DOHH2 (cell line): Measurements from ENCODE around the gene POLR3K.
A peak's percentile ranks its signal among the peaks of the same experiment; 100 is the strongest.
"Not testable (repeated sequence)": the region's sequence is repeated elsewhere in the genome, so short reads cannot be mapped to it uniquely, and the experiment has no call there.

Source experiments
- H3F3A ChIP-seq: fragments of 200-600 bp; sonication (generic), shearing (Covaris generic); 2 replicates; pipeline ENCODE4 v1.6.0; 2016; ENCODE audit warnings: antibody characterized with exemption, mild to moderate bottlenecking; ENCODE audit not compliant: control insufficient read depth, insufficient read depth
- H3K27ac ChIP-seq: fragments of 200-600 bp; sonication (generic); 2 replicates; pipeline ENCODE4 v1.5.1; 2014; ENCODE audit warnings: low read depth, mild to moderate bottlenecking, low read length, moderate library complexity
- H3K27me3 ChIP-seq: fragments of 200-600 bp; sonication (generic); 2 replicates; pipeline ENCODE4 v1.6.1; 2014; ENCODE audit warnings: mild to moderate bottlenecking, low read length, mixed read lengths; ENCODE audit not compliant: control insufficient read depth
- H3K36me3 ChIP-seq: fragments of 200-600 bp; sonication (generic); 2 replicates; pipeline ENCODE4 v1.6.1; 2014; ENCODE audit warnings: mild to moderate bottlenecking, low read length, moderate library complexity, mixed read lengths; ENCODE audit not compliant: control insufficient read depth
- H3K4me1 ChIP-seq: fragments of 200-600 bp; sonication (generic); 2 replicates; pipeline ENCODE4 v1.6.1; 2014; ENCODE audit warnings: mild to moderate bottlenecking, low read length, mixed read lengths; ENCODE audit not compliant: control insufficient read depth
- H3K4me2 ChIP-seq: fragments of 200-600 bp; sonication (generic); 2 replicates; pipeline ENCODE4 v1.6.0; 2014; ENCODE audit warnings: mild to moderate bottlenecking, low read length, moderate library complexity
- H3K4me3 ChIP-seq: fragments of 200-600 bp; sonication (generic); 2 replicates; pipeline ENCODE4 v1.5.1; 2014; ENCODE audit warnings: mild to moderate bottlenecking, low read length, mixed read lengths
- H3K79me2 ChIP-seq: fragments of 200-600 bp; sonication (generic); 2 replicates; pipeline ENCODE4 v1.6.1; 2014; ENCODE audit warnings: mild to moderate bottlenecking, low read length, mixed read lengths; ENCODE audit not compliant: control insufficient read depth
- H3K9me2 ChIP-seq: fragments of 200-600 bp; sonication (generic); replicated peaks from 2 replicates; pipeline ENCODE4 v1.6.1; 2014; ENCODE audit warnings: mild to moderate bottlenecking, low read length, mixed read lengths; ENCODE audit not compliant: control insufficient read depth
- H3K9me3 ChIP-seq: fragments of 200-600 bp; sonication (generic); 2 replicates; pipeline ENCODE4 v1.6.1; 2014; ENCODE audit warnings: antibody characterized with exemption, low read length, mixed read lengths; ENCODE audit not compliant: control insufficient read depth, insufficient read depth
- H4K20me1 ChIP-seq: fragments of 200-600 bp; sonication (generic); 2 replicates; pipeline ENCODE4 v1.6.0; 2014; ENCODE audit warnings: low read depth, mild to moderate bottlenecking, antibody characterized with exemption, low read length, moderate library complexity; ENCODE audit not compliant: control insufficient read depth, insufficient read depth
- EZH2phosphoT487 ChIP-seq: fragments of 200-600 bp; sonication (generic); IDR thresholded peaks from 2 replicates; pipeline ENCODE4 v1.6.1; 2017; ENCODE audit warnings: borderline replicate concordance, mild to moderate bottlenecking, antibody characterized with exemption, low read length, moderate library complexity, mixed read lengths
- TF ChIP-seq, protein P1 (sequence below): fragments of 200-600 bp; sonication (generic); IDR thresholded peaks from one replicate; pipeline ENCODE4 v1.5.1; 2014; ENCODE audit warnings: antibody characterized with exemption, mild to moderate bottlenecking, low read depth, low read length; ENCODE audit not compliant: poor library complexity, severe bottlenecking

POLR3K gene

DNA sequence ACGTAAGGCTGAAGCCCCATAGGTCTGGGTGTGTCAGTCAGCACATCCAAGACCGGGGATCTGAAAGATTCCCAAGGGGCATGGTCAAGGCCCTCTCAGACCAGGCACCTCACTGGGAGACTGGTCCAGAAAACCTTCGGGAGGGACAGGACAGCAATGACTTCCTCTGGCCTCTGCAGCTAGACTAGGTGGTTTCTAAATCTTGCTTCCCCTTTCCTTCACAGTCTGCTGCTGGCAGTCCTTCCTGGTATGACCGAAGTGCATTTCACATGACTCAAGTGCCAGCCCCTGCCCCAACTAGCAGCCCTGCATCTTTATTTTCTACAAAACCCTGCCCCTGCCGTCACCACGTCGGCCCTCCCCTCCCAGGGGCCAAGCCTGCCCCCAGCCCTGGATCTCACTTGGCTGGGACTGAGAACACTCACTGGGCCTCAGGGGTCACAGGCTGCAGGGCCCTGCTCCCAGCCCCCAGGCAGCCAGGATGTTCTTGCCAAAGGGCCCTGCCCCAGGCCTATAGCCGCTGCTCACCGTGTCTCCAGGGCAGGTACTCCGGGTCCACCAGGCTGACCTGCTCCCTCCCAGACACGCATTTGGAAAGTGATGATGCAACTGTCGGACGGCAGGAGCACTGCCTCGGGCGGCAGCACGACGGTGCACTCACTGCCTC lies 18.3 kb downstream of the POLR3K start:
- Histone ChIP-seq H3K4me3 (no peak overlapping the region), H3K4me2 (0 out of 2 replicates have a peak overlapping the region, but pooled peaks have one; percentile 5), H4K20me1 (0 out of 2 replicates have a peak, but pooled peaks cover 5% of the 10 kb centered on the region), H3K4me1 (peaks cover 47% of the 10 kb centered on the region), H3F3A (no peaks in the 10 kb centered on the region), H3K27me3 (no peaks in the 10 kb centered on the region), H3K9me3 (no peaks in the 10 kb centered on the region), H3K79me2 (peaks cover 4% of the 10 kb centered on the region; the same call in 1 of the 2 replicates), H3K9me2 (no peaks in the 10 kb centered on the region), H3K27ac (no peak overlapping the region), H3K36me3 (peaks cover 36% of the 10 kb centered on the region)
- no peak for TF ChIP-seq EZH2phosphoT487
- TF ChIP-seq, protein P1, sequence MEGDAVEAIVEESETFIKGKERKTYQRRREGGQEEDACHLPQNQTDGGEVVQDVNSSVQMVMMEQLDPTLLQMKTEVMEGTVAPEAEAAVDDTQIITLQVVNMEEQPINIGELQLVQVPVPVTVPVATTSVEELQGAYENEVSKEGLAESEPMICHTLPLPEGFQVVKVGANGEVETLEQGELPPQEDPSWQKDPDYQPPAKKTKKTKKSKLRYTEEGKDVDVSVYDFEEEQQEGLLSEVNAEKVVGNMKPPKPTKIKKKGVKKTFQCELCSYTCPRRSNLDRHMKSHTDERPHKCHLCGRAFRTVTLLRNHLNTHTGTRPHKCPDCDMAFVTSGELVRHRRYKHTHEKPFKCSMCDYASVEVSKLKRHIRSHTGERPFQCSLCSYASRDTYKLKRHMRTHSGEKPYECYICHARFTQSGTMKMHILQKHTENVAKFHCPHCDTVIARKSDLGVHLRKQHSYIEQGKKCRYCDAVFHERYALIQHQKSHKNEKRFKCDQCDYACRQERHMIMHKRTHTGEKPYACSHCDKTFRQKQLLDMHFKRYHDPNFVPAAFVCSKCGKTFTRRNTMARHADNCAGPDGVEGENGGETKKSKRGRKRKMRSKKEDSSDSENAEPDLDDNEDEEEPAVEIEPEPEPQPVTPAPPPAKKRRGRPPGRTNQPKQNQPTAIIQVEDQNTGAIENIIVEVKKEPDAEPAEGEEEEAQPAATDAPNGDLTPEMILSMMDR: no peak

DNA sequence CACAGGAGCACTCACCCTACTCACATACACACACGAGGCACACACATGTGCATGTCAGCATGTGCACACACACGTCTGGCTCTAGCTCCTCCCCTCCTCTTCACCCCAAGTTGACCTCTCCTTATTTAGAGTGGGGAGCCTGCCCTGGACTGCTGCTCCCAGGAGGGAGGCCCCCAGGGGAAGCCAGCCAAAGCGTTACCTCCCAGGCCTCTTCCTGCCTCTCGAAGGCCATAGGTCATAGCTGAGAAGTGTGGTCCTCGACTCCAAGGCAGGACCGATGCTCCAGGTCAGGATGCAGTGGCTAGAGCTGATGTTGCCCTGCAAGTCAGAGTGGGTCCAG lies 18.8 kb downstream of the POLR3K start:
- Histone ChIP-seq H3K27me3 (no peaks in the 10 kb centered on the region), H3K27ac (no peak overlapping the region), H3K9me3 (no peaks in the 10 kb centered on the region), H3K9me2 (no peaks in the 10 kb centered on the region), H3K79me2 (peaks cover 4% of the 10 kb centered on the region; the same call in 1 of the 2 replicates), H3K4me2 (0 out of 2 replicates have a peak overlapping the region, but pooled peaks have one; percentile 5), H3F3A (no peaks in the 10 kb centered on the region), H3K36me3 (peaks cover 32% of the 10 kb centered on the region), H4K20me1 (0 out of 2 replicates have a peak, but pooled peaks cover 5% of the 10 kb centered on the region), H3K4me3 (no peak overlapping the region), H3K4me1 (peaks cover 43% of the 10 kb centered on the region)
- TF ChIP-seq, protein P1: no peak
- TF ChIP-seq EZH2phosphoT487: no peak

DNA sequence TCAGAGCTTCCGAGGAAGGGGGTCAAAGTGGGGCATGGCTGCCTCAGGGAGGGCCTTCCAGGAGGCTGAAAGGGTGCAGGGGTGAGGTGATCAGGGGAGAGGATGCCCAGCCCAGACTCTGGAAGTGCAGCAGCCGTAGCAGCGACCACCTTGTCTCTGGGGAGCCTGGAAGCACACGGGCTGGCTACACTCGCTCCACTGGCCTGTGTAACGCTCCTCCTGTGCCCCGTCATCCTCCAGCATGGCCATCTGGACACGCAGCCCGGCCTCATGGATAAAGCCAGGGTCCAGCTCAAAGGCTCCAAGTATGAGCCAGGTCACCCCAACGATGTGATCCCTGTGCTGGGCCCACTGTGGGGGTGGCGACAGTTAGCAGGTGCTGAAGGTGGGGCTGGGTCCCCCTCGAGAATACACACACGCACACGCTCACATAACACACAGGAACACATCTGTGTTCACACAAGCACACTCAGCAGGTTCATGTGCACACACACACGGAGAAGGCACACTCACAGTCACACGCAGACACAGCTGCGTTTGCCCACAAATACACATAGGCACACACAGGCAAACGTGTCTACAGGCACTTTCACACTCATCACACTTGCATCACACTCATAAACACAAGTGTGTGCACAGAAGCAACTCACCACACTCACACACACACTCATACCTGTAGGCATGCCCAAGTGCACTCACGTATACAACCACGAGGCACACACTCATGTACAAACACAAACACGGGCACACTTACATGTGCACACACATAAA lies 19.3 kb downstream of the POLR3K start:
- Histone ChIP-seq H3K27me3 (no peaks in the 10 kb centered on the region), H3K9me3 (no peaks in the 10 kb centered on the region), H4K20me1 (0 out of 2 replicates have a peak, but pooled peaks cover 1% of the 10 kb centered on the region), H3K4me2 (no peak overlapping the region), H3K36me3 (peaks cover 28% of the 10 kb centered on the region), H3K27ac (no peak overlapping the region), H3K9me2 (no peaks in the 10 kb centered on the region), H3F3A (no peaks in the 10 kb centered on the region), H3K79me2 (peaks cover 4% of the 10 kb centered on the region; the same call in 1 of the 2 replicates), H3K4me1 (peaks cover 38% of the 10 kb centered on the region), H3K4me3 (no peak overlapping the region)
- TF ChIP-seq, protein P1: no peak

DNA sequence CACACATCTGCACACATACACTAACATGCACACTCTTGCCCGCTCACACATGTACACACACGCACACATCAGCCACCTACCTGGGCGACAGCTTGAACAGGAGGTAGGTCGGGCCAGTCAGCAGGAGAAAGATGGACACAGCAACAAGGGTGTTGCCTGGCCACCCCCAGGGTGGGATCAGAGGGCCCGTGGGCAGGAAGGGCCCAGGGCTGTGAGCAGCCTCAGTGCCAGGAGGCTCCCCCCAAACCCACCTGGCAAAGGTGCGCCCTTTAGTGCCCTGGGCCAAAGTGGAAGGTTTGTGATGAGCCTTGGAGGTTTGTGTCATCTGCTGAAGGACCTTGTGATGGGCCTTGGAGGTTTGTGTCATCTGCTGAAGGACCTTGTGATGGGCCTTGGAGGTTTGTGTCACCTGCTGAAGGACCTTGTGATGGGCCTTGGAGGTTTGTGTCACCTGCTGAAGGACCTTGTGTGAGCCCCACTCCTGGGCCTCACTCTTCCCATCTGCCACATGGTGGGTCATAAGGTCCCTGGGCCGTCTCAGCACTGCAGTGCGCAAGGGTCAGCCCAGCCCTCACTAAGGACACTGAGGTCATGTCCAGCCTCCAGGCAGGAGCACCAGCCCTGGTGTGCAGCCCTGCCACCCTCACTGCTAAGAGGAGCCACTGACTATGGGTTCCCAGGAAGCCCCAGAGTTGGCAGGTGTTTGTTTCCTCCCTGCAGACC lies 20.1 kb downstream of the POLR3K start:
- H3K27me3 ChIP-seq, H3K79me2 ChIP-seq, H3K4me3 ChIP-seq, H3K27ac ChIP-seq, H3K9me3 ChIP-seq, H3K9me2 ChIP-seq, H4K20me1 ChIP-seq, H3F3A ChIP-seq, H3K4me2 ChIP-seq: not testable (repeated sequence)
- peaks cover 20% of the 10 kb centered on the region for H3K36me3 ChIP-seq
- peaks cover 31% of the 10 kb centered on the region for H3K4me1 ChIP-seq

DNA sequence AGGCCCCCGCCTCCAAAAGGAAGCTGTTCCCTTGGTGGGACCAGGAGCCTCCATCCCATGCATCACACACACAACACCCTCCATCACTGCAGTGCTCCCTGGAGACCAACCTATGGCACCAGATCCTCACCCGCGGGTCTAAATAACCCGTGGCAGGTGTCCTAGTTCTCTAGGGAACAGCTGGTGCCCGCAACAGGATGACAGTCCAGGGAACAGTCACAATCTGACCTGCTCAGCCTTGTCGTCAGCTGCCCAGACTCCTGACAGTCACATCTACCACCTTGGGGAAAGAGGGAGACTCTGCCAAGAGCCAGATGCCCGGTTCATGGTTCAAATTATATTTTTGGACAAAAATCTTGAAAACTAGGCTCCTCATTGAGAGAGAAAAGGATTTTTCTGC lies 22.8 kb downstream of the POLR3K start:
- H3F3A ChIP-seq, H3K9me3 ChIP-seq, H4K20me1 ChIP-seq, H3K36me3 ChIP-seq, H3K4me3 ChIP-seq, H3K9me2 ChIP-seq, H3K27me3 ChIP-seq, H3K27ac ChIP-seq, H3K4me2 ChIP-seq, H3K79me2 ChIP-seq: not testable (repeated sequence)
- peaks cover 12% of the 10 kb centered on the region for H3K4me1 ChIP-seq
